GM19023 (cell line): ENCODE data around the gene CLINT1.
"Not testable (repeated sequence)": the region's sequence is repeated elsewhere in the genome, so short reads cannot be mapped to it uniquely, and the experiment has no call there.

Source experiments
- ATAC-seq: cut with Tn5 transposase; IDR thresholded peaks from one replicate; pipeline ENCODE4 v1.9.1; 2021; ENCODE audit warnings: mild to moderate bottlenecking, moderate library complexity; ENCODE audit not compliant: unreplicated experiment

The CLINT1 gene

DNA sequence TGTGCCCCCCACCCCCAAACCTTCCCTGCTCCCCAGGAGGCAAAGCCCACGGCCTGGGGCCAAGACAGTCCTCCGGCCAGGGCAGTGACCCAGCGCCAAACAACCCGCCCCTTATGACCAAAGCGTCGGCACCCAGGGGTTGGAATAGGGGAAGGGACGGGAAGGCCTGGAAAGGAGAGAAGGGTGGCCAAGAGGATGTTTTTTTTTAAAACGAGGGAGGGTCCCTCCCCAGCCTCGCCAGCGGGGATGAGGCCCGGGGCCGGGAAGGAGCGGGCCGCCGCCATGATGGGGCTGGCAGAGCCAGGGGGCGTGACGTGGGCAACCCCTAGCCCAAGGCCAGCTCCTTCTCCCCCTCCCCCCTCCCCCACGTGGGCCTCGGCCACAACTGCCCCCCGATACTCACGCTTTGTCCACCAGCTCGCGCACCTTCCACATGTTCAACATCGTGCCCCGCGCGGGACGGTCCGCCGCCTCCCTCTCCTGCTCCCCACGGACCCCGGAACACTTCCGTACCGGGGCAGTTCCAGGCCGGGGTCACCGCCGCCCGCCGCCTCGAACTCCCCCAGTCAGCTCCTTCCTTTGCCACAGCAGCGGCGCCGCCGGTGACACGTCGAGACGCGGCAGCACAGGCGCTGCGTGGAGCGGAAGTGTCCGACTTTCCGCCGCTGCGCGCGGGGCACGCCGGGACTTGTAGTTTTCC lies at the start of gene CLINT1:
CLINT1 (minus strand) TSS at position 619 of the 700 bp plus-strand sequence; CDS start at position 444, 175 bp downstream.
- ATAC-seq, result peak; percentile 51

DNA sequence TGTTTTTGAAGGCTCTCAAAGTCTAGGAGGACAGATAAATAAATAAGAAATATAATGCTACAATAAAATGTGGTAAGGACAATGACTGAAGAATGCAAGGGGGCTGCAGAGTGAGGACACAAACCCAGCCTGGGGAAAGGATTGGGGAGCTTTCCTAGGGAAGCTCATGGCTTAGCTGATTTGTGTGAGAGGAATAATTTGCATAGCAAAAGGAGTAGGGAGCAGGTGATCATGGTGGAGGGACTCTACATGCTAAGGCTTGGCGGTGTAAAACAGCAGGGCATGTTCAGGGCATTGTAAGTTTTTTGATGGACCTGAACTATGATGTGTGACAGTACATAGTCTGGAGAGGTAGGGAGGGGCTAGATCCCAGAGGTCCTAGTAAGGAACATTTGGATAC lies 49.5 kb upstream of the CLINT1 start:
- no peak for ATAC-seq

DNA sequence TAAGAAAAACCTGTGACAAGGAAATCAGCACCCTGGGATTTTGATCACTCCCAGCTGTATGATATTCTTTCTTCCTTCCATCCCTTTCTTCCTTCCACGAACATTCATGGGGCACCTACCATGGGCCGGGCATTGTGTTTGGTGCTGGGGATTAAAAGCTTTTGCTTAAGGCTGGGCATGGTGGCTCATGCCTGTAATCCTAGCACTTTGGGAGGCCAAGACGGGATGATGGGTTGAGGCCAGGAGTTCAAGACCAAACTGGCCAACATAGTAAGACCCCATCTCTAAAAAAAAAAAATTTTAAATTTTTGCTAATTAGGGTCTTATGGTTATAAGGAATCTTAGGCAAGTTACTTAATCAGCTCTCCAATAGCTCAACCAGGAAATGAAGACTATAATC lies 48.5 kb upstream of the CLINT1 start:
- ATAC-seq, result no peak

DNA sequence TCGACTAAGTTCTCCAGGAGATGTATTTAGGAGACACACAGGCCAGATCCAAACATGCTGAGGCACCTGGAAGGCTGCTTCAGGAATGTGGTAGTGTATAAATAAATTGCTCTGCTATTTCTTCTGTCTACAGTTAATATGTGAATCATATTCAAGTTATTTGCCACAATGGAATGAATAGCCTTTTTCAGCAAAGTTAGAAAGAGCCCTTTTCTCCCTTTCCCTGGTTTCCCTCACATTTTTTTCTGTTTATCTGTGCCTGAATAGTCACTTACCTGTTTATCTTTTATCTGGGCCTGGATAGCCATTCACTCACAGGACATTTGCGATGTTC lies 44.1 kb upstream of the CLINT1 start:
- no peak for ATAC-seq

DNA sequence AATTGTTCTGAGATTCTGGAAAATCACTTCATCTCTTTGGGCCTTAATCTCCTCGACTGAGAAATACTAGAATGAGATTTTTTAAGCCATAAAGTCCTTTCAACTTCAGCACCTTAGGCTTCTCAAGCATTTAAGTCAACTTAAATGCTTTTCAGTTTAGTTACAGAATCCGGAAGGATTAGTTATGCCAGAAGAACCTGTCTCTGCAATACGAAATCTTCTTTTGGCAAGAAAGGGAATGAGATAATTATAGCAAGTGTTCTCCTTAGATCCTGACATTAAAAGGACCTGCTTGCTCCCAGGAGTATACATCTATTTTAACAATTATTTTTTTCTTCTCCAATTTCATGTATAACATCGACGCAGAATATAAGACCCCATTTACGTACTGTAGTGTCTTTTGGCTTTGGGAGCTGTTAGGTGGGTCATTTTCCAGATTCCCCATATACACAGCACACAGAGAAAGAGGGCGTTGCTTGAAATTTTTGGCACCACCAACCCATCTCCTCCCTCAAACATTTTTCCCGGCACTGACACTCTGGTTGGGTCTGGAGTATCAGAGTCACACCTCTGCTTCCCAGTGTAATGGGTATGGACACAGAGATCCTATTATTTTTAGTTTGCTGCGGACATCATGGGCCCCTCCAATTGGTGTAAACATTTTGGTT lies 43.6 kb upstream of the CLINT1 start:
- ATAC-seq, result no peak

DNA sequence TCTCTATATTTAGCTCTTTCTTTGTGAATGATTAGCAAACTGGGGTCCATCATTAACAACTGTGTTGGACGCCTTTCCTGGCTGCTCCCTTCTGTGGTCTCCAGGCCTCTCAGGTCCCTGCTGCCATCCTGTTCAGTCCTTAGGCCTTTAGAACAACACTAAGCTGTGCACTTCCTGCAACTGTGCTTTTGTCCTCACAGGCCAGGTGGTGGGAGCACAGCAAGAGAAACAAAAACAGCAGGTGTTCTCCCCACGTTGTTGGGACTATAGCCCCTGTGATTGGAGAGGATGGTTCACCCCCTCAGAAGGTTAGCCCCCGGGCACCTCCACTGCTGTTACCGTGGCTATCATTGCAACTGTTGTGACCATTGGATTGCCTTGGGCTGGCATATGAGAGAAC lies 41.7 kb upstream of the CLINT1 start:
- no peak for ATAC-seq

DNA sequence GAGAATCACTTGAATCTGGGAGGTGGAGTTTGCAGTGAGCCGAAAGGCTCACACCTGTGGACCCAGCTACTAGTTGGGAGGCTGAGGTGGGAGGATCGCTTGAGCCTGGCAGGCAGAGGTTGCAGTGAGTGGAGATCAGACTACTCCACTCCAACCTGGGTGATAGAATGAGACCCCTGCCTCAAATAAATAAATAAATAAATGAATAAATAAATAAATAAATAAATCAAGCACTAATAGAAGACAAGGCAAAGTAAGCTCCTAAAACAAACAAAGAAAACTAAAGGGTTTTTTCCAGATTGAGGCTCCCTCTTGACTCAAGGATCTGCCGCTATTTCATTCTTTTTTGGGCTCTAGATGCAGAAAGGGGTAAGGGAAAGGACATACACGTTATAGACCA lies 34.7 kb upstream of the CLINT1 start:
- no peak for ATAC-seq

DNA sequence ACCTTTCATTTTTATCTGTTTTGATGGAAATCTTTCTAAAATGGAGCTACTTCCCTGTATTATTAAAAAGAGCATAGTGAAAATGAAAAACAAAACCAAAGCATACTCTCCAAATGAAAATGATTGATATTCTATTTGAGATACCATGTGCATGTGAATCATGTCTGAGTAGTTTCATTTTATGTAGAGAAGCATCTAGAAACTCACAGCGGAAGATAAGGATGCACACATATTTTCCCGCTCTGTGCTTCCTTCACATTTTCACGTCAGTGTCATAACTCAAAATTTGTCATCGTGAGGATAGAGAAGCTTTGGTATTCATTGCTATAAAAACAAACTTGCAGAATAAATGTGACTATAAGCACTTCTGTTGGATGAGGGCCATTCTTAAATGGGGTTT lies 34.0 kb upstream of the CLINT1 start:
- ATAC-seq, result no peak

DNA sequence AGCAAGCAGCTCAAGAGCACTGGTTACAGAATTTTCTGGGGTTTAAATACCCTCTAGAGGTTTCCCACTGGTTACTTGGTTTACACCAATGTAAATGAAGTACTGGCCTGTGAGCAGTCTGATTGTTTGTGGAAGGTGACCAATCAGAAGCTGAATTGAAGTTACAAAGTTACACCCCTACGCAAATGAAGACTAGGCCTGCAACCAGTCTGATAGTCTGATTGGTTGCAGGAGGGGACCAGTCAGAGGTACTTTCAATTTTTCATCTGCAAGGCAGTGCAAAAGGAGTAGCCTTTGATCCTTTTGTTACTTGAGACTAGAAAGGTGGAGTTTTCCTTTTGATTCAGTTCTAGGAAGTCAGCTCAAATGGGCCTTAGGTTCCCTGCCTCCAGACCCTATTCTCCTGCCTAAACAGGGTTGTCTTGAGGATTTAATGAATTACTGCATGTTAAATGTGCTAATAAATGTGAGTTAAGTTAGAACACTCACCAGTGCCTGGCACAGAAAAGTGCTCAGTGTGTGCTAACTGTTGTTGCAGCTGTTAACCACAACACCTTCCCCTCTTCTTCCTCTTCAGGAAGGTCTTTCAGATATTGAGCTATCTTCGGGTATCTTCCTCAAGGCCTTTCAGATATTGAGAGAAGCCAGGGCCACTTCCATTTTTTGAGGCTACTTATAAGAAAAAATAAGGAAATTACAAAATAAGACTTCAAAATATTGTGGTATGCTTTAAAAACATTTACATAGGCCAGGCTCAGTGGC lies 32.1 kb upstream of the CLINT1 start:
- no peak for ATAC-seq

DNA sequence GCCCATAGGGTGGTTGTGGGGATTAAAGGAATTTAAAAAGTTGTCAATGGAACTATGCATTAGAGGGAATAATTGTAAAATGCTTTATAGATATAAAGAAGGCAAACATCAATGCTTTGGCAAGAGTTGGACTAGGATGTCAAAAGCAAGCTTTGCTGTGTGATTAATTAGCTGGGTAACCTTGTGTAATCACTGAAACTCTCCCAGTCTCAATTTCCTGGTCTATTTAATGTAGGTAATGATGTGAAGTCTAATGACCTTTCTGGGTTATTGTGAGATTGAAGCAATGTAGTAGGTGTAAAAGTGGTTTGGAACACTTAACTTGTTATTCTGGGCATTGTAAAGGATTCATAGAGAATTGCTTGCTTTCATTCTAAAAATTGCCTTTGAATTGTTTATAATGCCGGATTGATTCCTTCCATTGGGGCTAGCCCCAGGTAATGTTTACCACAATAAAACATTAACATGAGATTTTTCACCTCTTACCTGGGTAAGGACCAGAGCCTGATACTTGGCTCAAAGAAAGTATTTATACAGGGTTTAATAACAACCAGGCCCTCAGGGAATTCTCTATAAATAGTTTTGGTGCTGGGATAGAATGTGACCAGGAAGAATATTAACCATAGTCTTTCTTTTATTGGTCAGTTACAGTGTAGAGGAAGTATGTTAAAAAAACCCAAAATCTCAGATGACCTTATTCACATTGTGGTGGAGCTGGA lies 30.0 kb upstream of the CLINT1 start:
- no peak for ATAC-seq

DNA sequence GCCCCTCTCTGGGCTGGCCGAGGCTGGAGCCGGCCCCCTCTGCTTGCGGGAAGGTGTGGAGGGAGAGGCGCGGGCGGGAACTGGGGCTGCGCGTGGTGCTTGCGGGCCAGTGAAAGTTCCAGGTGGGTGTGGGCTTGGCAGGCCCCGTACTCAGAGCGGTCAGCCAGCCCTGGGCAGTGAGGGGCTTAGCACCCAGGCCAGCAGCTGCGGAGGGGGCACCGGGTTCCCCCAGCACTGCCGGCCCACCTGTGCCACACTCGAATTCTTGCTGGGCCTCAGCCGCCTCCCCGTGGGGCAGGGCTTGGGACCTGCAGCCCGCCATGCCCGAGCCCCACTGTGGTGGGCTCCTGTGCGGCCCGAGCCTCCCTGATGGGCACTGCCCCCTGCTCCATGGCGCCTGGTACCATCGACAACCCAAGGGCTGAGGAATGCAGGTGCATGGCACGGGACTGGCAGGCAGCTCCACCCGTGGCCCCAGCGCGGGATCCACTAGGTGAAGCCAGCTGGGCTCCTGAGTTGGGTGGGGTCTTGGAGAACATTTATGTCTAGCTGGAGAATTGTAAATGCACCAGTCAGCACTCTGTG lies 27.9 kb upstream of the CLINT1 start:
- ATAC-seq, result no peak

DNA sequence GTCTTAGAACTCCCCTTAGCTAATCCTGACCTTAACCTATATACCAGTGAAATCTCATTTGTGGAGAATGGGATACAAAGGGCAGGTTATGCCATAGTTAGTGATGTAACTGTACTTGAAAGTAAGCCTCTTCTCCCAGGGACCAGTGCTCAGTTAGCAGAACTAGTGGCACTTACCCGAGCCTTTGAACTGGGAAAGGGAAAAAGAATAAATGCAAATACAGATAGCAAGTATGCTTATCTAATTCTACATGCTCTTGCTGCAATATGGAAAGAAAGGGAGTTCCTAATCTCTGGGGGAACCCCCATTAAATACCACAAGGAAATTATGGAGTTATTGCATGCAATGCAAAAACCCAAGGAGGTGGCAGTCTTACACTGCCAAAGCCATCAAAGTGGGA lies 26.1 kb upstream of the CLINT1 start:
- not testable (repeated sequence) for ATAC-seq

DNA sequence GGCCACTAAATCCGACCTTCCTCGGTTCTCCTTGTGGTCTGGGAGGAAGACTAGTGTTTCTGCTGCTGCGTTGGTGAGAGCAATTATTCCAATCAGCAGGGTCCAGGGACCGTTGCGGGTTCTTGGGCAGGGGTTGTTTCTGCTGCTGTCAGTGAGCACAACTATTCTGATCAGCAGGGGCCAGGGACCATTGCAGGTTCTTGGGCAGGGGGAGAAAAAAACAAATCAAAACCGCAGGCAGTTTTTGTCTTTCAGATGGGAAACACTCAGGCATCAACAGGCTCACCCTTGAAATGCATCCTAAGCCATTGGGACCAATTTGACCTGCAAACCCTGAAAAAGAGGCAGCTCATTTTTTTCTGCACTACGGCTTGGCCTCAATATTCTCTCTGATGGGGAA lies 22.6 kb upstream of the CLINT1 start:
- ATAC-seq, result not testable (repeated sequence)

DNA sequence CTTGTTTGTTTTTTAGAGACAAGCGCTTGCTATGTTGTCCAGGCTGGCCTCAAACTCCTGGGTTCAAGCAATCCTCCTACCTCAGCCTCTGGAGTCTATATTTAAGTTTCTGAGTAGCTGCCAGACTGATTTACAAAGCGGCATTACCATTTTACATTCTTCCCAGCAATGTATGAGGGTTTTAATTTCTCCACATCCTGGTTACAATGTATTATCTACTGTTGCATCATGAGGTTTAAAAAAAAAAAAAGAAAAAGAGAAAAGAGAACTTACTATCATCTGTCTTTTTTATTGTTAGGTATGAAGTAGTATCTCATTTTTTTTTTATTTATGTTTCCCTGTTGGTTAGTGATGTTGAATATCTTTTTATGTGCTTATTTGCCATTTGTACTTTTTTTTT lies 18.9 kb upstream of the CLINT1 start:
- no peak for ATAC-seq

DNA sequence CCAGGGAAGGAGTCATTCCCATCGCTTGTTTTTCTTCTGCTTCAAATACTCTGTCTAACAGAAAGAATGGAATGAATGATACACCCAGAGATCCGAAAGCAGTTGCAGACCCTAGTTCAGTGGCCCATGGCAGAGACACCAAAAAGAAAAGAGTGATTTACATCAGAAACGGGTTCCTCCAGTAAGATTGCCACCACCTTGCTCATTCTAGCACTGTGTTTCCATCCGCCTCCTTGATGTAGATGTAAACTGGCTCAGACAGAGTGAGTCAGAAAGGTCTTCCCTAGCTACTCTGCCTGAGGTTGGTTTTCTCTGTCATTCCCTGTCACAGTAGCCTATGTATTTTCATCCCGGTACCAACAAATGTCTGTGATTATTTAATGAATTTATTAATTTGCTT lies 15.9 kb upstream of the CLINT1 start:
- ATAC-seq, result no peak

DNA sequence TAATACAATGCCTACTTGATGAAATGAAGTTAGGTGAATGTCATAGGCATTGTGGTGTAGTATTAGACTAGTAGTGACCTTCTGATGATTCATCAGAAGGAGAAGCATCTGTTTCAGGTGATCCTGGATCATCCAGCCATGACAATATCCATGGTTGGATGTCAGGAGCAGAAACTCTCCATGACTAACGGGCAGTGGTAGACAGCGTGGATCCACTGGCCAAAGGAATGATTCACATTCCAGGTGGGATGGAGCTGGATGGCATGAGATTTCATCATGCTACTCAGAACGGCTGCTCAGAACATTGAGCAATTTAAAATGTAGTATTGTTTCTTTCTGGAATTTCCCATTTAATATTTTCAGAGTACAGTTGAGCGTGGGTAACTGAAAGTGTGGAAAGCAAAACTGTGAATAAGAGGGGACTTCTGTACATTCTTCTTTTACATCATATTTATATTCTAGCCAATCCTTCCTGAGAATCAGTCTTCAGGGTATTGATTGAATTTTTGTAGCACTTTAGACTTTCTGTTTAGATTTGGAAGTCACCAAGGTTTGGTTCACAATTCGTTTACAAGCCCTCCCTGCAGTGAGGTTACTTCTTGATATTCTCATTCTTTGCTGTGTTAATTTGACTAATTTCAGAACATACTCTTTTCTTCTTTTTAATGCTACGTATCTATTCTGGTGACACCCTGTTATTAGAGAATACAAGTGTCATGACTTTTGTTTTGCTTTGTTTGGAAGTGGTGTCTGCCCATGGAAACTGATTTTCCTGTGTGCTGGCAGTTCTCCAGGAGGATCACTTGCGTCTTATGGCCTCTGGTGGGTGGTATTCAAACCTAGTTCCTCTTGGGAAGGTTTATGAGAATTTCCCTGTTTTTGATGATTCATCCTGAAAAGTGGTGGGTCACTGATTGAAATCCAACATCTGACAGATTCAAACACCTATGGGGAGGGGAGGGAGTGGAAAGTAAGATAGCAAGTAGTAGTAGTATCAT lies 12.2 kb upstream of the CLINT1 start:
- ATAC-seq, result no peak

DNA sequence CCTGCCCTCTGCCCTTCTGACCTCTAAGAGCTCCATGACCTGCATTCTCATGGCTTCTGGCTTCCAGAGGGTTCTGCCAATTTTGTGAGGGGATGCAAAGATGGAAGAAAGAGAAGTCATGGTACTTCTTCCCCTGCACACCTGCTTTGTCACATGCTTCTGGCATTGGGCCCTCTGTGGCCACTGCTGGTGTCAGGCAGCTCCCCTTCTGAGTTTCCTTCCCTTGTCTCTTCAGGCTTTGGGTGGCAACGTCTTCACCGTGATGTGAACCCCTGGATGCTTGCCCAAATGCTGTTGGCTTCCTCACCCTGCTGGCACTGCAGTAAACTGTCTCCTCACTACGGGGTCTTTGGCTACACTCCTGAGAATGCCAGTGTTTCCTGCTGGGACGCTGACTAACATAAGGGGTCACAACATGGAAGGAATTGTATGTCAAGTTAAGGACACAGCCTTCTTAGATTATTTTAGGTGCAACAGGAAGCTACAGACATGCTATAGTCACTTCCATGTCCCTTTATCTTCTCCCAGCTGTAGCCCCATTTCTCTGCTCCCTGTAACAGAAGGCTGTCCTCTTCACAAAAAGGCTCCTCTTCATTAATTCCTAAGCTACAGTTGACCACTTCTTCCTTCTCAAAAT lies 8.9 kb upstream of the CLINT1 start:
- no peak for ATAC-seq

DNA sequence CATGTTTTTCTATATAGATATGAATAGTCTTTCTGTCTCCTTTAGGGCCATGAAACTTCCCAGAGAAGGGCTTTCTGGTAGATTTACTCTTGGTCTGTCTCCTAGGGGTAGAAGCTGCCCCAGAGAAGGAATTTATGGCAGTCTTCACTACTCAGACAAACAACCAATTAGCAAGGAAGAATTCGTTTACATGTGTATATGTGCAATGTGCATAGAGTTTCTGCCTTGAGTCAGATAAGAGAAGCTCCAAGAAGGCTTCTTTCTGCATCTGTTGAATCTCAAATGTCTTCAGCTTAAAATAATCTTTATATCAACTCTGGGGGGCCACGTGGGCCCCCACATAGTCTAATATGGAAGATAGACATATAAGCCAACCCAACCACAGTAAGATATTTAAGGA lies 7.6 kb upstream of the CLINT1 start:
- no peak for ATAC-seq

DNA sequence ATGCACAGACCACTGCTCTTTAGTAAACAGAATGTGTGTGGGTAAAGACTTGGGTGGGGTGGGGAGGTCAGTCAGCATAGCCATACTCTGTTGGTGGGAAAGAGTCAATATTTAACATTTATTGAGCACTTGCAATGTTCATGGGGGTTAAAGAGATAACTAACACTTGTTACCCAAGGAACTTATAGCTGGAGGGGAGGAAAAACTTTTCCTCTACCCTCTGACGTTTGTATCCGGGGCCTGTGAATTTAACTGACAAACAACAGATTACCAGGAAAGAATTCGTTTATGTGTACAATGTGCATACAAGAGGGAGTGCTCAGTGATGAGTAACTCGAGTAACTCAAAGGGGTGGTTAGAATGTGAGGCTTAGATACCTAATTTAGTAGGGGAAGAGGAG lies 6.8 kb upstream of the CLINT1 start:
- no peak for ATAC-seq
